IPS DF 4.7 (cell line): Measurements from ENCODE around the gene SEC22A.

Experiments
- DNase-seq: peaks from one replicate; pipeline ENCODE4 v3.0.0-alpha.2; 2013; ENCODE audit warnings: low spot score; ENCODE audit errors: extremely low read depth

The SEC22A gene

GRCh38 chr3:123287051-123287961 lies 85.6 kb downstream of the SEC22A start:
- DNase-seq = no peak

- DNase-seq = no peak
These were observed 86.2 kb downstream of the SEC22A start for GRCh38 chr3:123287962-123288302.

- DNase-seq = no peak
These were observed 87.8 kb downstream of the SEC22A start for GRCh38 chr3:123289391-123290106.

GRCh38 chr3:123290107-123290930 lies 88.6 kb downstream of the SEC22A start:
- DNase-seq = no peak

- DNase-seq = no peak
These were observed 89.2 kb downstream of the SEC22A start for GRCh38 chr3:123290962-123291361.

- no peak for DNase-seq
These were observed 89.7 kb downstream of the SEC22A start for GRCh38 chr3:123291404-123291803.

- no peak for DNase-seq
These were observed 90.9 kb downstream of the SEC22A start for GRCh38 chr3:123292321-123293310.

GRCh38 chr3:123294296-123294938 lies 92.7 kb downstream of the SEC22A start:
- no peak for DNase-seq

- no peak for DNase-seq
These were observed 93.6 kb downstream of the SEC22A start for GRCh38 chr3:123295171-123295900.

GRCh38 chr3:123295901-123296250 lies 94.1 kb downstream of the SEC22A start:
- DNase-seq = no peak

- no peak for DNase-seq
These were observed 94.5 kb downstream of the SEC22A start for GRCh38 chr3:123296261-123296660.

- no peak for DNase-seq
These were observed 95.3 kb downstream of the SEC22A start for GRCh38 chr3:123296836-123297626.

GRCh38 chr3:123297627-123297899 lies 95.8 kb downstream of the SEC22A start:
- DNase-seq = no peak

GRCh38 chr3:123298903-123299302 lies 97.2 kb downstream of the SEC22A start:
- no peak for DNase-seq

GRCh38 chr3:123299581-123299980 lies 97.8 kb downstream of the SEC22A start:
- no peak for DNase-seq

- no peak for DNase-seq
These were observed 98.3 kb downstream of the SEC22A start for GRCh38 chr3:123300056-123300455.

- no peak for DNase-seq
These were observed 98.8 kb downstream of the SEC22A start for GRCh38 chr3:123300583-123300982.

GRCh38 chr3:123301331-123302184 lies 99.8 kb downstream of the SEC22A start:
- DNase-seq = no peak
